ENCODE data around the gene LGALS1.
"Not testable (repeated sequence)": the region's sequence is repeated elsewhere in the genome, so short reads cannot be mapped to it uniquely, and the experiment has no call there.

LGALS1 gene

DNA sequence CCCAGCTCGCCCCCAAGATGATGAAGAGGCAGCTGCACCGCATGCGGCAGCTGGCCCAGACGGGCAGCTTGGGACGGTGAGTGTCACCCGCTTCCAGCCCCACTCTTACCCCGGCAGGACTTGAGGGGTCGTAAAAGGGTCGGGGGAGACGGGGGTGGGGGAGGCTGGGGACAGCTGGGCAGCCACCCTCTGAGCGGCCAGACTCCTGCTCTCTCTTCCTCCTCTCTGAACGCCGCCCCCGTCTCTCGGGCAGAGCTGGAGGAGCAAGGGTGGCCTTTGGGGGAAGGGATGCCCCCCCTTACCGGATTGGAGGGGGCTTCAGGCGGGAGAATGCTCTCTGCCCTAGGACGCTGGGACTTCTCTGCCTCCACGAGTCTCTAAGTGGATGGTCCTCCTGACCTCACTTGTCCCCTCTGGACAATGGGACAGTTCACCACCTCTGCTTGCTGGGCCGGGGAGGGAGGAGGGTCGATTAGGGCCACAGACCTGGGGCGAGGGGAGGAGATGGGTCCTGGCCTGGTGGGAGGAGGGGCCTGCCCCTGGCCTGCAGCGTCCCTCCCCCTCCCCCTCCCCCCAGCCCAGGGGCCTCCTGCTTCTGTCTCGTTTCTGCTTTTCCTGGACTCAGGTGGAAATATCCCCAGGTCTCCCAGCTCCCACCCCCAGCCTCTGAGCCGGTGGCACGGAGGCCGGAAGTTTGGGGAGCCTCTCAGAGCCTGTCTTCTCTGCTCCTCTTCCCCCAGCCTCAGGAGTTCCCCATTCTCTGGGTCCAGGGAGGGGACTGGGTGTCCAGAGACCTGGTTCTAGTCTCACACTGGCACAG, 35.5 kb upstream of the LGALS1 start:
- peak; percentile 33 for DNase-seq

DNA sequence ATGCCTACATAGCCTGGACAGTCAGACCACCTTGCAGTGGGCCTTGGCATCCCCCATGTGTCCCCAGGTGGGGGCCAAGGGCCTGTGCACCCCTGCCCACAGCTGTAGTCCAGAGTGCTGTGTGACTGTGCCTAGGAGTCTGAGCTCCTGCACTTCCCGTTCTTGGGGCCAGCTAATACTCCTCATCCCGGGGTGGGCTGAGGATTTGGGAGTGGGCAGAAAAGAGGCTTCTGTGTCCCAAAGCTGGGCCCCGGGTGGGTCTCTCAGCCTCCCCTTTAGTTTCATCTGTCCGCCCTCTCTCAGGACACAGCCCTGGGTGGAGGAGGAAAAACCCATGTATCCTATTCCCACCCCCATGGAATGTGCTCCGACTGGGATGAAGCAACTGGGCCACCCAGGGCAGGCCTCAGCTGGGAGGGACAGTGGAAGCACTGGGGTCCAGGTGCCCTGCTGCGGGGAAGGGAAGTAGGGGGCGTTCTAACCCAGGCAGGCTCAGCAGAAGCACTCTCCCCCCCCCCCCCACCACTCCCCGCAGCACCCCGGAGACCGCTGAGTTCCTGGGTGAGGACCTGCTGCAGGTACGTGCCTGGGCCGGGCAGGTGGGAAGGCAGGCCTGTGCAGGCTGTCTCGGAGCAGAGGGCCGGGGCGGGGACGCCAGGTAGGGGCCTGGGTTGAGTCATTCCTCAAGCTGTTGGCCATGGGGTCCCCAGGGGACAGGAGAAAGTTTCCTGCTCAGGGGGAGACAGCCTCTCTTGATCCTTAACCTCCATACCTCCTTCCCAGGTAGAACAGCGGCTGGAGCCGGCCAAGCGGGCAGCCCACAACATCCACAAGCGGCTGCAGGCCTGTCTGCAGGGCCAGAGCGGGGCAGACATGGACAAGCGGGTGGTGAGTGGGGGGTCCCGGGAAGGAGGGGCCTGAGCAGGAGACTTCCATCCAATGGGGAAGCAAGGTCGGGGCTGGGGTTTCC, 34.6 kb upstream of the LGALS1 start:
- no peak for DNase-seq

DNA sequence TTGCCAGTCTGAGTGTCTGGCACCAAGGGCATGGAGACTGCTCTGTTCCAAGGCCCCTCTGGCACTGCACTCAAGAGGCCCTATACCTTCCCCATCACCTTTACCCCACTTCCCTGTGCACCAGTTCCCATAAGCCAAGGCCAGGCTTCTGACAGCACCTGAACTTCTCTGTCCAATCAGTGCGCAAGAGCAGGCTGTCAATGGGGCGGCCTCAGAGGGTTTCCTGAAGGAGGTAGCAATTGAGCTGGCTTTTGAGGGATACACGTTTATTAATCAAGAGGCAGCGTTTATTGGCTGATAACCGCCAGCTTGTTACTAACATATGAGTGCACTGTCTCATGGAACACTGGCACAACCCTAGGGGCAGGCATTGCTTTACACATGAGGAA, 33.9 kb upstream of the LGALS1 start:
- no peak for DNase-seq

DNA sequence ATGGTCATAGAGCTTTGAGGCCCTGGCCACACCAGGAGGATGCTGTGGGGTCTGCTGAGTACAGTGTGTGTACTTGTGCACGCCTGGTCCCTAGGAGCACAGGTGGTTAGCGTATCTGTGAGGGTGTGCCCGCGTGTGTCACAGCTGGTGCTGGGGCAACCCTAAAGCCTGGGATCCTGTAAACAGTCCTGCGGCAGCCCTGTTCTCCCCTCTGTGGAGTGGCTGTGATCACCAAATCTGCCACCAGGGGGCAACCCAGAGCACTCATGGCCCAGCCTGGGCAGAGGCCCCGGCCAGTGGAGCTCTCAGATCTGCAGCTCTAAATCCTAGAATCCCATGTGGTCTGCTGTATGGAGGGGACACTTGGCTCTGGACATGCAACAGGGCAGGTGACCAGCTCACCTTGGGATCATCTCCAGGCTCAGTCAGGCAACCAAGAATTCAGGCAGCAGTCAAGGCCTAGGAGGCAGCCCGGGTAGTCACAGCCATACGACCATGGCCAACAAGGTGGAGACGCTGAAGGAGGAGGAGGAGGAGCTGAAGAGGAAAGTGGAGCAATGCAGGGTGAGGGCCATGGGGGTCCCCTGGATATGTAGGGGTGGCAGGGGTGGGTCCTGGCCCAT, 32.1 kb upstream of the LGALS1 start:
- no peak for DNase-seq

DNA sequence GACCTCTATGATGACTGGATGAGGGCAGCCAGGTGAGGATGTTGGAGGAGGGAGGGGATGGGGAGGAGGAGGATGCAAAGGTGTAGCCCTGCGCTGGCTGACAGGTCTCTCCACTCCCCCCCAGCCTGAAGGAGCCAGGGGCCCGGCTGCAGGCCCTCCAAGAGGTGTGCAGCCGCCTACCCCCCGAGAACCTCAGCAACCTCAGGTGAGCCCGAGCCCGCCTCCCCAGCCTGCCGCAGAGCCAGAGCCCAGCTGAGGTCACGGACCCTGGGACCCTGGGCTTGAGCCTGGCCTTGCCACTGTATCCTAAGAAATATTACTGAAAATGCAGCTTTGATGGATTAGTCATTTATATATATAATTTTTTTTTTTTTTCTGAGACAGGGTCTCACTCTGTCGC, 28.1 kb upstream of the LGALS1 start:
- no peak for DNase-seq

DNA sequence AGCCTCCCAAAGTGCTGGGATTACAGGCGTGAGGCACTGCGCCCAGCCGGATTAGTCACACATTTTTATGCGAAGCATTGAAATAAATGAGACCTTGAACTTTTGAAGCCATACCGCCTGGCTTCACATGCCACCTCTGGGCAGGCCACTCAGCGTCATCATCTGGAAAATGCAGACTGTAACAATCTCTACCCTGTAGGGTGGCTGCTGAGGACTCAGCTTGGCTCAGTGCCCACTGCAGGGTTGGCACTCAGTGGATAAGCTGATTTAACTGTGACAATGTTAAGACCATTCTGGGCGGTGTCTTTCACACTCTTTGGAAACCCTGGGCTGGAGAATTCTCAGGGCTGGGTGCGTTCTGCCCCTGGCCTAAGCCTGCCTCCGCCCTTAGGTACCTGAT, 27.5 kb upstream of the LGALS1 start:
- DNase-seq = no peak

DNA sequence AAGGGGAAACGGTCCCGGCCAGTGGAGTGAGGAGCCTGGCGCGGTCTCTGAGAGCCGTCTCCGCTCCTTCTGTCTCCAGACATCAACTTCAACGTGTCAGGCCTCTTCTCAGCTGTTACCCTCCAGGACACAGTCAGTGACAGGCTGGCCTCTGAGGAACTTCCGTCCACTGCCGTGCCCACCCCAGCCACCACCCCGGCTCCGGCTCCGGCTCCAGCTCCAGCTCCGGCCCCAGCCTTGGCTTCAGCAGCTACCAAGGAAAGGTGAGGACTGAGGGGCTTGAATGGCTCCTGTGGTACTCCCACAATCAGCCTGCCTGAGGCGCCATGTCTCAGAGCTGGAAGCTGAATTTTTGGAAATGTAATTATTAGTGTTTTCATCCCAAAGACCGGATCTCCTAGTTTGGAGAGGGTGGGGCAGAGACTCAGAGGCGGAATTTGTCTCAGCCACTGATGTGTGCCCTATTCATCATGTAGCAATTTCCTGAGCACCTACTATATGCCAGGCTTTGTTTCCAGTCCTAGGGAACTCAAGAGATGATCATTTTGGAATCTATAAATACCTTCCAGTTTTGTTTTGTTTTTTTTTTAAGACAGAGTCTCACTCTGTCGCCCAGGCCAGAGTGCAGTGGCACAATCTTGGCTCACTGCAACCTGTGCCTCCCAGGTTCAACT, 24.8 kb upstream of the LGALS1 start:
- DNase-seq = no peak

DNA sequence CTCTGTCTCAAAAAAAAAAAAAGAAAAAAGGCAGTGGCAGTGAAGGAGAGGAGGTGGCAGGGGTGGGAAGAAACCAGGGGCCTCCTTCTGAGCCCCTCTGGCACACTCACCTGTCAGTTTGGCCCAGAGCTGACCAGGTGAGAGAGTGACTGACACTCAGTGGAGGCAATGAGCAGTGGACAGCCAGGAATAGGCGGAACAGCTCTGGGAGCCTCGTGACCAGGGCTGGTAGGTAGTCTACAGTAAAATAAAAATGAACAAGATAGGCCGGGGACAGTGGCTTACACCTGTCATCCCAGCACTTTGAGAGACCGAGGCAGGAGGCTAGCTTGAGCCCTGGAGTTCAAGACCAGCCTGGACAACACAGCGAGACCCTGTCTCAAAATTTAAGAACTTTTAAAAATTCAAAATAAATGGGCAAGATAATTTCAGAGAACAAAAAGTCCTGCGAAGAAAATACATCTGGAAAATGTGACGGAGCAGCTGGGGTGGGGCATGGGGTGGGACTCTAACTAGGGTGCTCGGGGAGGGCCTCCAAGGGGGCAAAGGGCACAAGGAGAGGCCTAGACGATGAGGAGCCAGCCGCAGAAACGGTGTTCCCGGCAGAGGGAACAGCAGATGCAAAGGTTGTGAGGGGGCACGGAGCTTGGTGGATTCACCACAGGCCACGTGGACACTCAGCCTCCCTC, 20.7 kb upstream of the LGALS1 start:
- no peak for DNase-seq

DNA sequence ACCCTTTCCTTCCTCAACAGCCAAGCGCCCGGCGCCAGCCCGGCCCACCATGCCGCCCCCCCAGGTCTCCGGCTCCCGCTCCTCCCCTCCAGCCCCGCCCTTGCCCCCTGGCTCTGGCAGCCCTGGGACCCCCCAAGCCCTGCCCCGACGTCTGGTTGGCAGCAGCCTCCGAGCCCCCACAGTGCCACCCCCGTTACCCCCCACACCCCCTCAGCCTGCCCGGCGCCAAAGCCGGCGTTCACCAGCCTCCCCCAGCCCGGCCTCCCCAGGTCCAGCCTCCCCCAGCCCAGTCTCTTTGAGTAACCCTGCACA, 20.2 kb upstream of the LGALS1 start:
- no peak for DNase-seq

DNA sequence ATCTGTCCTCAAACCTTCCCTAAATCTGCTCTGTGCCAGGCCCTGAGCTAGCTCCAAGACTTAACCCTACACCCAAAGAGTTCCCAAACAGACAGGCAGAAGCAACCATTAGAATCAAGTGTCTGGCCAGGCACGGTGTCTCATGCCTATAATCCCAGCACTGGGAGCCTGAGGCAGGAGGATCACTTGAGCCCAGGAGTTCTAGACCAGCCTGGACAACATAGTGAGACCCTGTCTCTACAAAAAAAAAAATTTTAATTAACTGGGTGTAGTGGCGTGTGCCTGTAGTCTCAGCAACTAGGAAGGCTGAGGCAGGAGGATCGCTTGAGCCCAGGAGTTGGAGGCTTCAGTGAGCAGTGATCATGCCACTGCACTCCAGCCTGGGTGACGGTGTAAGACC, 18.9 kb upstream of the LGALS1 start:
- DNase-seq = not testable (repeated sequence)

DNA sequence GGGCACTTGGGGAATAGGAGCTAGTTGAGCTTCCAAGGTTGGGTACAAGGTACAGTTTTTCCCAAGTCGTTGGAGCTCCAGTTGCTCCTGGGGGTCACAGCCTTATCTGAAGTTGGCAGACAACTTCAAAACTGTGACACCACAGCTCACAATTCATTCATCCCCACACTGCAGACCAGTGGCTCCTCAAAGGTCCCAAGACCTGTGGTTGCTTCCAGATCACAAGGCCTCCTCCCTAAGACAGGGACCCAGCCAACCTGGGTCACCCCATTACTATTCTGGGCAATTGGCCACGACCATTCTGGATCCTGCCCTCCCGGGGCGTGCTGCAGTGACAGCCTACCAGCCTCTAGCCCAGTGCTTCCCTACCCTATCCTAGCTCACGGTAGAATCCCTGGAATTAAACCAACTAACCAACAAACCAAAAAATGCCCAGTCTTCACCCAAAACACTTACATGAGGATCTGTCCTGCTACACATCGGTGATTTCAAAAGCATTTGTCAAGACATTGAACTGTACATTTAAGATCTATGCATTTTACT, 17.8 kb upstream of the LGALS1 start:
- no peak for DNase-seq

DNA sequence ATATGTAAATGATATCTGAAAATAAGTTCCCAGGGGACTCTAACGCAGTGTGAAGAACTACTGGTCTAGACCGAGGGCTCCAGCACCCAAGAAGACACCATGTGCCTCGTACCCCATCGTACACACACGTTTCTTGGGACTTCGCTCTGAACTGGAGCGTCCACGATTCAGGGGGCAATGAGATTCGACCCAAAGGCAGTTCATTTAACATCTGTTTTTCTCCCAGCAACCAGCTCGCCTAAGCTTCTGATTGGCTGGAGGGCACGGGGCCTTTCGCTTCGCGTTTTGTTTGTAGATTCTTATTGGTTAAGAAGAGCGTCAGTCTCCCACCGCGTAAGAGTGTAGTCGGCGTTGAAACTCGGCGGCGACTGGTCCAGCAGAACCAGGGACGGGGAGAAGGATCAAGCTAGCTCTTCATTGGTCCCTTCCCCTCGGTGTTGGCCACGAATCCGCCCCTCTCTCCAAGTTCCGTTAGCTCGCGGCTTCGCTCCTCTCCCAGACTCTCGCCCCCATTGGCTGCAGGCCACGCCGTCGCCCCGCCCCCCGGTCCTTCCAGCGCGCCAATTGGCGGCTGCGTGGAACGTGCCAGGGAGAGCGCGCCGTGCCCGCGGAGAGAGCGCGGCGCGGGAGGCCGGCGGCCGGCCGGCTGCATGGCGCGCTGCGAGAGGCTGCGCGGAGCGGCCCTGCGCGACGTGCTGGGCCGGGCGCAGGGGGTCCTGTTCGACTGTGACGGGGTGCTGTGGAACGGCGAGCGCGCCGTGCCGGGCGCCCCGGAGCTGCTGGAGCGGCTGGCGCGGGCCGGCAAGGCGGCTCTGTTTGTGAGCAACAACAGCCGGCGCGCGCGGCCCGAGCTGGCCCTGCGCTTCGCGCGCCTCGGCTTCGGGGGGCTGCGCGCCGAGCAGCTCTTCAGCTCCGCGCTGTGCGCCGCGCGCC, 17.0 kb upstream of the LGALS1 start, which contains the start of gene PDXP:
Gene PDXP, plus strand, starts transcription at position 591 of the 933 bp plus-strand sequence. Its CDS starts 60 bp downstream, at position 651.
- DNase-seq = peak; percentile 98

DNA sequence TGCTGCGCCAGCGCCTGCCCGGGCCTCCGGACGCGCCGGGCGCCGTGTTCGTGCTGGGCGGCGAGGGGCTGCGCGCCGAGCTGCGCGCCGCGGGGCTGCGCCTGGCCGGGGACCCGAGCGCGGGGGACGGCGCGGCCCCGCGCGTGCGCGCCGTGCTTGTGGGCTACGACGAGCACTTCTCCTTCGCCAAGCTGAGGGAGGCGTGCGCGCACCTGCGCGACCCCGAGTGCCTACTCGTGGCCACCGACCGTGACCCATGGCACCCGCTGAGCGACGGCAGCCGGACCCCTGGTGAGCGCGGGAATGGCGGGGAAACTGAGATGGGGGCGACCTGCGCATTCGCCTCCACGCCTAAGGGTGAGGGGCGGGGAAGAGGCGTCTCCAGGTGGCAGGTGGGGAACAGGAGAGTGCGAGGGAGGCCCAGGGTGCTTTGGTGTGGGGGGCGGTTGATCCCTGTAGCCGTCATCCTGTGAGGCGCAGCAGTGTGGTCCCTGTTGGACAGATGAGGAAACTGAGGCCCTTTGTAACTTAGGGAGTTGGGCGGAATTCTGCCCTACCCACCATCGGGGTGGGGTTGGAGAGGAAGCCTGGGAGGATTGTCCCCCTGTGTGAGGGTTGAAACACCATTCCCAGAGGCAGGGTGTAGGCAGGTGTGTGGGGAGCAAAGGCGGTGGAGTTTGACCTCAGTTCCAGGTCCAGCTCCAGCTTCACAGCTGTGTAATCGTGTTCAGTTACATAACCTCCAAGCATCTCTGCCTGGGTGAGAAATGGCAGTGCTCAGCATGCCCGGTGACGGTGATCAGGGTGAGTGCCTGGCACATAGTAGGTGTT, 16.2 kb upstream of the LGALS1 start:
- no peak for DNase-seq

DNA sequence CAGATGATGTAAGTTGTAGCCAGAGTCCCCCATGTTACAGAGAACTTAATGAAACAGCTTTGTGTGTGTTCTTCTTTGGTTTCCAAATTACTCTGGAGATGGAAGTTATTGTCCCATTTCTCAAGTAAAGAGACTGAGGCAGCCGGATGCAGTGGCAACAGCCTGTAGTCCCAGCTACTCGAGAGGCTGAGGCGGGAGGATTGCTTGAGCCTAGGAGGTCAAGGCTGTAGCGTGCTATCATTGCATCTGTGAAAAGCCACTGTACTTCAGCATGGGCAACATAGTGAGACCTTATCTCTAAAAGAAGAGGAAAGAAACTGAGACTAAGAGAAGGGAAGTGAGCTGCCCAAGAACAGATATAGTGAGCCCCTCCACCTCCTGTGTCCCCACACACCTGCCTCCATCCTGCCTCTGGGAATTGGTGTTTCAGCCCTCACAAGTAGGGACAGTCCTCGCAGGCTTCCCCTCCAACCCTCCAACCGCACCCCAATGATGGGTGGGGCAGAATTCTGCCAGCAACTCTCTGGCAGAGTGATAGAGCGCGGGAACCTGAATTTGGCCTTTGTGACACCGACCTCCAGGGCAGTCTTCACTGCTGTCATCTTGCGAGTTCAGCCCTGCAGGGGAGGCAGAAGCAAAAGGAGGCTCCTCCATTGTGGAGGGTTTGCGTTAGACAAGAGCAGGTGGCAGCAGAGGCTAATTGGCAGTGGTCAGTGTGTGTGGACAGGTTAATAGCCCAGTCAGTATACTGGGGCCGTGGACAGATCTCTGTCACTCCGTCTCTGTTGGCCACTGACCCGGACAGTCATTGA, 15.3 kb upstream of the LGALS1 start:
- no peak for DNase-seq

DNA sequence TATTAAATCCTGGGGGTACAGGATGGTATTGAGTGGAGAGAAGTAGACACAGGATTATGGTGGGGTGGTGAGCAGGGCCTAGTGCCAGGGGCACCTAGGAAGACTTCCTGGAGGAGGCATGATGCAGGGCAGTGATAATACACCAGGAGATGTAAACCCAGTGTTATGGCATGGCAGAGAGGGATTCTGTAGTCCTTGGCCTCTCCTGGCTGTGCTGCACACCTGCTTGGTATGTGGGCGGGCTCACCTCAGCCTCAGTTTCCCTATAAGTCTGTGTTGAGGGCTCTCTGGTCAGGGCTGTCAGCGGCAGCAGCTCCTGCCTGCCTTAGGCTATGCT, 14.8 kb upstream of the LGALS1 start:
- no peak for DNase-seq

DNA sequence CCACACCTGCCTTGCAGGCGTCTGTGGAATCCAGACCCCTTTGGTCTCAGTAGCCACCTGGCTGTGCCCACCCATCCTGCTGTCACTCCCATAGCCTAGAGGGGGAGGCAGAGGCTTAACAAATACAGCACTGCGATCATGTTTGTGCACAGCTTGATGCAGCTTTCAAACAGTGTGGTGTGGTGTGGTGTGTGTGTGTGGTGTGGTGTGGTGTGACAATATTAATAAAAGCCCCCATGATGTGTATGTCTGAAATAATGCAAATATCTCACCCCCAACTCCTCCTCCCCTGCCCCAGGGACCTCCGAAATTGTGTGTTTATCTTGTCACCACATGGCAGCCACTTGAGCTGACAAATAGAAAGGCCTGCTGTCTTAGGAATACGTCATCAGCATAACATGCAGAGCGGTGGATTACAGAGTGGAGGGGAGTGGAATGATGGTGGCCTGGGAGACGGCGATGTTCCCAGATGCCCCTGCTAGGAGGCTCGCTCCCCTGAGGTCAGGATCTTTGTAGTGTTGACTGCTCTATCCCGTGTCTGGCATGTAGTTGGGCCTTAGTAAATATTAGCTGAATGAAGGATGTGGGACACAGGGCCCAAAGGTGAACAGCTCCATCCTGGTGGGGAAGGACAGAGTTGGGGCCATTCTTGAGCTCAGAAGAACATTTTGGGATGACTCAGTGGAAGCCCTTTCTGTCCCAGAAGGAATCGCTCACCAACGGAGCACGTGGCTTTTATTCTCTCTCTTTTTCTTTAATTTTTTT, 14.1 kb upstream of the LGALS1 start:
- DNase-seq = no peak

DNA sequence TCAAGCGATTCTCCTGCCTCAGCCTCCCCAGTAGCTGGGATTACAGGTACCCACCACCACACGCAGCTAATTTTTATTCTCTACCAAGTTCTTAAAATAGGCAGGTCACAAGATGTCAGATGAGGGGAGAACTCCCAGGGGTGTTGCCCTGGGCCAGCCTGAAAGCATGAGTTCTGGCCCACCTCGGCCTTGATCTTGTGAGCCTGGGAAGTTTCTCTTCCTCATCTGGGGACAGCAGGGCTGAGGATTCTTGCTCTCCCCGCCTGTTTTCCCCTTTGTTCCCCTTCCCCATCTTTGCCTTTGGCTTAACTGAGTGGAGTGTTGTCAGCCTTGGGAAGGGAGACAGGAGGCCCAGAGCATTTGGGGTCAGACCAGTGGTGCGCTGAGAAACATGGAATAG, 13.4 kb upstream of the LGALS1 start:
- no peak for DNase-seq

DNA sequence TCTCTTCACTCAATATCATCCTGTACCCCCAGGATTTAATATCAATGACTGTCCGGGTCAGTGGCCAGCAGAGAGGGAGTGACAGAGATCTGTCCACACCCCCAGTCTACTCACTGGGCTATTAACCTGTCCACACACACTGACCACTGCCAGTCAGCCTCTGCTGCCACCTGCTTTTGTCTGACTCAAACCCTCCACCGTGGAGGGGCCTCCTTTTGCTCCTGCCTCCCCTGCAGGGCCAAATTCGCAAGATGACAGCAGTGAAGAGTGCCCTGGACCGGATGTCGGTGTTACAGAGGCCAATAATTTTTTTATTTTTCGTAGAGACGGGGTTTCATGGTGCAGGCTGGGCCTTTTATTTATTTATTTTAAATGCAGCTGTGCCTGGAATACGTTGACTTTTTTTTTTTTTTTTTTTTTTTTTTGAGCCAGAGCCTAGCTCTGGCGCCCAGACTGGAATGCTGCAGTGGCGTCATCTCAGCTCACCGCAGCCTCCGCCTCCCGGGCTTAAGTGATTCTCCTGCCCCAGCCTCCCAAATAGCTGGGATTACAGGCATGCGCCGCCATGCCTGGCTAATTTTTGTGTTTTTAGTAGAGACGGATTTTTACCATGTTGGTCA, 11.8 kb upstream of the LGALS1 start:
- no peak for DNase-seq
